WTC11 (cell line): Measurements from ENCODE around the gene MDGA2. TPM values are rescaled to one million over a fixed set of nuclear protein-coding genes. Genes with fewer than 3 reads are reported as not detected.

Source experiments
- ATAC-seq: fragments of 200-7000 bp; cut with Tn5 transposase; 2 replicates; pipeline ENCODE4 v1.10.0; 2021; ENCODE audit warnings: mild to moderate bottlenecking, moderate library complexity
- CTCF ChIA-PET: fragments of 300-600 bp; sonication (Branson Sonifier 250); formaldehyde crosslinking; loops from one replicate; lab custom pipeline; 2021; ENCODE audit warnings: antibody characterized with exemption; lab: Charles Lee
- POLR2A ChIA-PET: fragments of 350-600 bp; sonication (Branson Sonifier 250); formaldehyde crosslinking; loops from one replicate; lab custom pipeline; 2021; ENCODE audit warnings: antibody characterized with exemption; lab: Charles Lee
- DNase-seq: peaks from one replicate; pipeline ENCODE4 v3.0.0; 2021; ENCODE audit warnings: low spot score
- H3K27ac Mint-ChIP-seq: 2 replicates; pipeline ENCODE4 v1.8.0; 2021; ENCODE audit warnings: mixed read lengths
- H3K27me3 Mint-ChIP-seq: 2 replicates; pipeline ENCODE4 v1.8.0; 2021; ENCODE audit warnings: low read depth, mild to moderate bottlenecking, moderate library complexity, mixed read lengths
- H3K36me3 Mint-ChIP-seq: 2 replicates; pipeline ENCODE4 v1.8.0; 2021; ENCODE audit warnings: mixed read lengths
- H3K4me1 Mint-ChIP-seq: 2 replicates; pipeline ENCODE4 v1.8.0; 2022; ENCODE audit warnings: mixed read lengths
- H3K4me3 Mint-ChIP-seq: 2 replicates; pipeline ENCODE4 v1.8.0; 2021; ENCODE audit warnings: mild to moderate bottlenecking, moderate library complexity, mixed read lengths
- H3K9me3 Mint-ChIP-seq: 2 replicates; pipeline ENCODE4 v1.8.0; 2021; ENCODE audit warnings: mixed read lengths
- AR ChIP-seq: fragments of 250-450 bp; sonication (Bioruptor Pico); IDR thresholded peaks from 2 replicates; pipeline ENCODE4 v1.9.0; 2021; ENCODE audit warnings: mild to moderate bottlenecking
- ATF3 ChIP-seq: sonication (generic); formaldehyde crosslinking; conservative IDR thresholded peaks from 2 replicates; pipeline ENCODE4 v1.8.1; 2022; ENCODE audit warnings: mild to moderate bottlenecking, missing genetic modification reagents
- CBFB ChIP-seq: sonication (generic); formaldehyde crosslinking; IDR thresholded peaks from 2 replicates; pipeline ENCODE4 v1.8.1; 2022; ENCODE audit warnings: mild to moderate bottlenecking, low read depth, missing genetic modification reagents
- CREM ChIP-seq: sonication (generic); formaldehyde crosslinking; IDR thresholded peaks from 2 replicates; pipeline ENCODE4 v1.8.1; 2022; ENCODE audit warnings: mild to moderate bottlenecking, missing genetic modification reagents, moderate library complexity
- CTCF ChIP-seq: fragments of 200-600 bp; IDR thresholded peaks from 2 replicates; pipeline ENCODE4 v1.8.0; 2022; ENCODE audit warnings: antibody characterized with exemption
- E2F1 ChIP-seq: sonication (generic); formaldehyde crosslinking; IDR thresholded peaks from 2 replicates; pipeline ENCODE4 v1.8.0; 2022; ENCODE audit warnings: mild to moderate bottlenecking, missing genetic modification reagents
- ELF4 ChIP-seq: sonication (generic); formaldehyde crosslinking; IDR thresholded peaks from 2 replicates; pipeline ENCODE4 v1.8.1; 2022; ENCODE audit warnings: low read depth, mild to moderate bottlenecking, moderate library complexity, missing genetic modification reagents
- FOXK1 ChIP-seq: sonication (generic); formaldehyde crosslinking; IDR thresholded peaks from 2 replicates; pipeline ENCODE4 v1.8.0; 2022; ENCODE audit warnings: mild to moderate bottlenecking, moderate library complexity, missing genetic modification reagents
- GABPB1 ChIP-seq: sonication (generic); formaldehyde crosslinking; IDR thresholded peaks from 2 replicates; pipeline ENCODE4 v1.8.1; 2023; ENCODE audit warnings: mild to moderate bottlenecking, missing genetic modification reagents
- IRF2 ChIP-seq: sonication (generic); formaldehyde crosslinking; IDR thresholded peaks from 2 replicates; pipeline ENCODE4 v1.8.0; 2022; ENCODE audit warnings: low read depth, missing genetic modification reagents, borderline replicate concordance
- MLX ChIP-seq: sonication (generic); formaldehyde crosslinking; IDR thresholded peaks from 2 replicates; pipeline ENCODE4 v1.8.1; 2023; ENCODE audit warnings: mild to moderate bottlenecking, missing genetic modification reagents, moderate library complexity
- NR1H2 ChIP-seq: sonication (generic); formaldehyde crosslinking; IDR thresholded peaks from 2 replicates; pipeline ENCODE4 v1.9.0; 2021; ENCODE audit warnings: mild to moderate bottlenecking, moderate library complexity, missing genetic modification reagents
- SP1 ChIP-seq: sonication (generic); formaldehyde crosslinking; conservative IDR thresholded peaks from 2 replicates; pipeline ENCODE4 v1.8.1; 2022; ENCODE audit warnings: missing genetic modification reagents
- ZNF121 ChIP-seq: sonication (generic); formaldehyde crosslinking; IDR thresholded peaks from 2 replicates; pipeline ENCODE4 v1.8.0; 2023; ENCODE audit warnings: missing genetic modification reagents
- ZNF138 ChIP-seq: sonication (generic); formaldehyde crosslinking; conservative IDR thresholded peaks from 2 replicates; pipeline ENCODE4 v1.8.1; 2022; ENCODE audit warnings: mild to moderate bottlenecking, moderate library complexity, missing genetic modification reagents
- ZNF232 ChIP-seq: sonication (generic); formaldehyde crosslinking; IDR thresholded peaks from 2 replicates; pipeline ENCODE4 v1.8.0; 2022; ENCODE audit warnings: mild to moderate bottlenecking, missing genetic modification reagents
- ZNF263 ChIP-seq: sonication (generic); formaldehyde crosslinking; IDR thresholded peaks from 2 replicates; pipeline ENCODE4 v1.8.1; 2022; ENCODE audit warnings: low read depth, mild to moderate bottlenecking, moderate library complexity, missing genetic modification reagents
- ZNF281 ChIP-seq: sonication (generic); formaldehyde crosslinking; IDR thresholded peaks from 2 replicates; pipeline ENCODE4 v1.8.0; 2023; ENCODE audit warnings: mild to moderate bottlenecking, missing genetic modification reagents
- ZNF416 ChIP-seq: fragments of 250-450 bp; sonication (Bioruptor Pico); IDR thresholded peaks from 2 replicates; pipeline ENCODE4 v1.9.0; 2021; ENCODE audit warnings: mild to moderate bottlenecking, inconsistent platforms
- ZNF423 ChIP-seq: fragments of 250-450 bp; sonication (Bioruptor Pico); IDR thresholded peaks from 2 replicates; pipeline ENCODE4 v2.1.2; 2022; ENCODE audit warnings: mild to moderate bottlenecking, moderate library complexity
- total RNA-seq: library from RNA; stranded (reverse); gene quantifications from 3 replicates; pipeline ENCODE4 v1.2.3, GENCODE V29; 2021

Gene MDGA2
- total RNA-seq, 1 experiment from 2014 or later: 4.9 TPM

- no peak for TF ChIP-seq E2F1 (CRISPR knock-in tag)
- no peak for TF ChIP-seq ELF4
- no peak for TF ChIP-seq GABPB1 (CRISPR knock-in tag)
- no peak for TF ChIP-seq SP1 (CRISPR knock-in tag)
Observed at GRCh38 chr14:46887144-46887543, 788.3 kb downstream of the MDGA2 start (continued).

GRCh38 chr14:46885566-46885965, 789.8 kb downstream of the MDGA2 start:
- CTCF ChIA-PET: no interaction called here
- TF ChIP-seq ZNF121 (CRISPR knock-in tag): no peak
- no peak for TF ChIP-seq MLX (CRISPR knock-in tag)
- TF ChIP-seq ATF3 (CRISPR knock-in tag): no peak
- TF ChIP-seq ZNF281 (CRISPR knock-in tag): no peak
- TF ChIP-seq FOXK1 (CRISPR knock-in tag): no peak
- no peak for TF ChIP-seq NR1H2 (CRISPR knock-in tag)
- Mint-ChIP-seq H3K4me1 (no peaks in the 10 kb centered on the region), H3K27me3 (no peaks in the 10 kb centered on the region), H3K27ac (no peak overlapping the region), H3K9me3 (peaks cover 11% of the 10 kb centered on the region; the same call in 1 of the 2 replicates), H3K36me3 (no peaks in the 10 kb centered on the region; the same call in none of the 2 replicates), H3K4me3 (no peak overlapping the region)
- POLR2A ChIA-PET: no interaction called here
- ATAC-seq (no peak), DNase-seq (no peak)

GRCh38 chr14:46861753-46862152, 813.7 kb downstream of the MDGA2 start:
- Mint-ChIP-seq H3K27me3 (no peaks in the 10 kb centered on the region), H3K4me3 (no peak overlapping the region), H3K27ac (no peak overlapping the region), H3K4me1 (no peaks in the 10 kb centered on the region), H3K9me3 (peaks cover 21% of the 10 kb centered on the region), H3K36me3 (peaks cover 13% of the 10 kb centered on the region)
- ChIA-PET POLR2A (no interaction called here), CTCF (no interaction called here)
- TF ChIP-seq GABPB1 (CRISPR knock-in tag) (no peak), ZNF423 (no peak), ZNF121 (CRISPR knock-in tag) (no peak), AR (CRISPR knock-in tag) (no peak), ZNF232 (CRISPR knock-in tag) (no peak), CTCF (no peak), ZNF416 (CRISPR knock-in tag) (no peak), CREM (CRISPR knock-in tag) (no peak), CBFB (CRISPR knock-in tag) (no peak), ZNF263 (CRISPR knock-in tag) (no peak), ZNF138 (CRISPR knock-in tag) (no peak), IRF2 (CRISPR knock-in tag) (no peak)
- DNase-seq (no peak), ATAC-seq (no peak)
